ENCODE results near the gene HSPA1A.

HSPA1A gene

GRCh38 chr6:31815025-31815838, at the start of gene HSPA1A, which contains the start of gene HSPA1L:
TSS of gene HSPA1A (plus strand) at chr6:31815543. CDS start at chr6:31815757, 214 bp downstream.
TSS of gene HSPA1L (minus strand) at chr6:31815283. CDS start at chr6:31811972, 3,311 bp downstream.
- peak in 2 of 3 donors; percentile 50 to 53 for DNase-seq (ENCODE audit: low read depth in 2 of 3, low spot score in 1 of 3)

GRCh38 chr6:31765559-31765909, 49.8 kb upstream of the HSPA1A start:
- no peak for DNase-seq (ENCODE audit: low read depth in 2 of 3, low spot score in 1 of 3)

DNA sequence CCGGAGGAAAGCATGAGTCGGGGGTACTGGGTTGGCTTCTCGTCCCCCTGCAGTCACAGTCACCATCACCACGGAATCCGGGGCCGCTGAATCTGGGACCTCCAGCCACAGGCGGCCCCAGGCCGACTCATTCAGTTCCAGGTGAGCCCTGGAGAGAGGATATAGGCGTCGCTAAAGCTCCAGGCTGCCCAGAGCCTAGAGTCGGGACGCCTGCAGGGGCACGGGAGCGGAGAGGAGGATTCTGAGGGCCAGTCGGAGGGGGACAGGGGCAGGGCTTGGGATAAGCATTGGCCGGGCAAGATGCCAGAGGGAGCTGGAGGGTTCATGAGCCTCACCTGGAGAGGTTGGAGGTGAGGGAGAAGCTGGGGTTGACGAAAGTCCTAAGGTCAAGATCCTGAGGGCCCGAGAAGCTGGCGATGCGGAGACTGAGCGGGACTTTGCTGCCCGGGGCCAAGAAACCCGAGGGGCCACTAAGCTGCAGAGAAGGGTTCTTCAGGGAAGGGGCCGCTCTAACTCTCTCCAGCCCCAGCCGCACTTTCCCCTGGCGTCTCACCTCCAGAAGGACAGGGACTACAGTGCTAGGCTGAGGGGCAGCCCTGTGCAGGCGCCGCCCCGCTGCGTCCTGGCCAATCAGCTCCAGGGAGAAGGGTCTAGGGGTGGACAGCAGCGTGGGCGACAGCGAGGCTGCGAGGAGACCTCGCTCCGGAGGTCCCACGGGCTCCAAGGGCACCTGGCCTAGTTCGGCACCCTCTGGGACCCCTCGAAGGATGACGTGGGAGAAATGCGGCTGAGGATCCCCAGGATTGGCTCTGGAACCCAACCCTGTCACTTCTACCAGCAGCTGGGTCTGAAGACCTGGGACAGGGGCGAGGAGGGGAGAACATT, 49.2 kb upstream of the HSPA1A start:
- DNase-seq (ENCODE audit: low read depth in 2 of 3, low spot score in 1 of 3): no peak

GRCh38 chr6:31767096-31767645, 48.2 kb upstream of the HSPA1A start:
- no peak for DNase-seq (ENCODE audit: low read depth in 2 of 3, low spot score in 1 of 3)

DNA sequence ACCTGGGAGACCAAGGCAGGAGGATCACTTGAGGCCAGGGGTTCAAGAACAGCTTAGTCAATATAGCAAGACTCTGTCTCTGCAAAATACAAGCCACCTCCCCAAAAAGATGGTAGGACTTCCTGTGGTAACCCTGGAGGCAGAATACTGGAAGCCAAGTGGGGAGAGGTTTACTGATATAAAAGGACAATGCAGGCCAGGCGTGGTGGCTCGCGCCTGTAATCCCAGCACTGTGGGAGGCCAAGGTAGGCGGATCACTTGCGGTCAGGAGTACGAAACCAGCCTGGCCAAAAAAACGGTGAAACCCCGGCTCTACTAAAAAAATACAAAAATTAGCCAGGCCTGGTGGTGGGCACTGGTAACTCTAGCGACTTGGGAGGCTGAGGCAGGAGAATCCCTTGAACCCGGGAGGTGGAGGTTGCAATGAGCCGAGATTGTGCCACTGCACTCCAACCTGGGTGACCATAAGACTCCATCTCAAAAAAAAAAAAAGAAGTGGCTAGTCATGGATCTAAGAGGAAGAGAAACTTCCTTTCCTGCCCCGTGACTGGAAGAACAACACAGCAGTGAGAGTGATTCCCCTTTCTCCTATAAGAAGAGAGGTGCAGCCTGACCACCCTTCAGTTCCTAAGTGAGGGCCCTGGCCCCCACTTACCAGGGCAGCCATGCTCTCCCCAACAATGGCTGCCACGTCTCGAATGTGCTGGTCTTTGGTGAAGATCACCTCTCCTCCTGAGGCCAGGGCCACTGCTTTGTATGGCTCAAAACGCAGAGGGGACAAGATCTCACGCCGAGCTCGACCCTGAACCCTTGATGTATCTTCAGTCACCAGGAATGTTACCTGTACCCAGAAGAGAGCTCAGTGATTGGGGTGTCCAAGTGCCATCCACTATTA, 46.7 kb upstream of the HSPA1A start:
- DNase-seq (ENCODE audit: low read depth in 2 of 3, low spot score in 1 of 3): no peak

GRCh38 chr6:31769684-31770371, 45.5 kb upstream of the HSPA1A start:
- DNase-seq (ENCODE audit: low read depth in 2 of 3, low spot score in 1 of 3): peak; percentile 74 to 82 (median 75)

GRCh38 chr6:31770860-31771259, 44.5 kb upstream of the HSPA1A start:
- DNase-seq (ENCODE audit: low read depth in 2 of 3, low spot score in 1 of 3): no peak

GRCh38 chr6:31771992-31772358, 43.4 kb upstream of the HSPA1A start:
- no peak for DNase-seq (ENCODE audit: low read depth in 2 of 3, low spot score in 1 of 3)

GRCh38 chr6:31775184-31775583, 40.2 kb upstream of the HSPA1A start:
- no peak for DNase-seq (ENCODE audit: low read depth in 2 of 3, low spot score in 1 of 3)

- no peak for DNase-seq (ENCODE audit: low read depth in 2 of 3, low spot score in 1 of 3)
Observed at GRCh38 chr6:31775633-31776484, 39.5 kb upstream of the HSPA1A start.

DNA sequence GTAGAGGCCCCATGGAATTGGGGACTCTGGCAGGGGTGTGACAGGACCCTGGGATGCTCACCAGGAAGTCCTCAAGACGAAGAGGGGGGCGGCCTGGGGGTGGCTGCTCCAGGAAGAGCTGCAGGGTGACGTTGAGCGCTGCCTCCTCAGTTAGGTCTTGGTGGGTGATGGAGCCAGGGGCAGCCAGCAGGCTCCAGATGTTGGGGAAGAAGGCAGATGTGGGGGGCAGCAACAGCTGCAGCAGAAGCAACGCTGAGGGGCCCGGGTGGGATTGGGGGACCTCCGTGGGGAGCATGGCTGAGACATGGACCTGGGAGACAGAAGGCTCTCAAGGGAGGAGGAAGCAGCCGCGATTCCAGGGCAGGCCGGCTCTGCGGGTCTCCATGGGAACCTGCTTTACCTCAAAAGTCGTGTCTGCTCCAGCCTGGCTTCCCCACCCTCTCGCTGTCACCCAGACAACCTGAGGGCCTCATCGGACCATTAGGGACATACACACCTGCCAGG, 38.8 kb upstream of the HSPA1A start:
- no peak for DNase-seq (ENCODE audit: low read depth in 2 of 3, low spot score in 1 of 3)

DNA sequence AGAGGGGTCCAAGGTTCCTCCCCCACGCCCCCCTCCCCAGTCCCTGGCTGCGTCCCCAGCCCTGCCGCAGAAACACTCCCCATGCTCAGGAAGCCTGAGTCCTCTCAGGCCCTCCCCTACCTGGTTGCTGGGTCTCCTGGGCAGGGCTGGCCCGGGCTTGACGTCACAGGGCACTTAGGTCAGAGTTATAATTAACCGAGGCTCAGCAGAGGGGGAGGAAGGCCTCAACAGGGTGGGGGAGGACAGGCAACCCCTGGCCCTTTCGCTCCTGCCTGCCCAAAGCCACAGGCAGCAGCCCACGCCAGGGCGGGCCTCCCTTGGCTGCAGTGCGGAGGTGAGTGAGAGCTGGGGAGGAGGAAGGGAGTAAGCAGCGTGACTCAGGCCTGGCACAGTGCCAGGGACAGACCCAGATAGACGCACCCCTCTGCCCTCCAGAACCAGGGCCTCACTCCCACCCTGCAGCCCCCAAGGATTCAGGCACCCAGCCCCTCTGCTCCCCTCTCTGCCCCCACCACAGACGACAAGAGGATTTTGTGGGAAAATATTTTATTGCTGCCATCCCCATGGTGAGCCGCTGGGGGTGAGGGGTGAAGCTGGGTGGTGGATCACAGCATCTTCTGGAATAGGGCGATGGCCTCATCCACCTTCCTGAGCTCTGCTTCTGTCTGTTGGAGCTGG, 38.2 kb upstream of the HSPA1A start, which contains the start of gene VWA7:
VWA7 (minus strand) TSS at position 340 of the 678 bp plus-strand sequence. CDS start 549 bp downstream, outside the sequence.
- peak; percentile 69 to 72 (median 69) for DNase-seq (ENCODE audit: low read depth in 2 of 3, low spot score in 1 of 3)

- no peak for DNase-seq (ENCODE audit: low read depth in 2 of 3, low spot score in 1 of 3)
Observed at GRCh38 chr6:31777667-31778050, 37.7 kb upstream of the HSPA1A start.

DNA sequence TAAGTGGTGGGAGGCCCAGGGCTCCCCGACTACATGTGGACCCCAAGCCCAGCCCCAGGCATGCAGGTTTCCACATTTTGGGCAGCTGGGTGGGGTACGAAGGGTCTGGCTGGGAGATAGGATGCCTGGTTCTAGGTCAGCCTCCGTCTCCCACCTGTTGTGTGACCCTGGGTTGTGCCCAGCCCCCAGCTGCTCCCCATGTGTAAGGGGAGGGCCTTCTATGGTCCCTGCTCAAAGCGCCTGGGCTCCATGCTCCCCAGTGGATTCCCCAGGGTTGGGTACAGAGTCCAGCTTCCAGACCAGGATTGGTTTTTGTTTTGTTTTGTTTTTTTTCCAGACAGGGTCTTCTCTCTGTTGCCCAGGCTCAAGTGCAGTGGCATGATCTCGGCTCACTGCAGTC, 37.1 kb upstream of the HSPA1A start:
- no peak for DNase-seq (ENCODE audit: low read depth in 2 of 3, low spot score in 1 of 3)

- DNase-seq (ENCODE audit: low read depth in 2 of 3, low spot score in 1 of 3): no peak
Observed at GRCh38 chr6:31778999-31779885, 36.1 kb upstream of the HSPA1A start.

- no peak for DNase-seq (ENCODE audit: low read depth in 2 of 3, low spot score in 1 of 3)
Observed at GRCh38 chr6:31779908-31780307, 35.4 kb upstream of the HSPA1A start.

DNA sequence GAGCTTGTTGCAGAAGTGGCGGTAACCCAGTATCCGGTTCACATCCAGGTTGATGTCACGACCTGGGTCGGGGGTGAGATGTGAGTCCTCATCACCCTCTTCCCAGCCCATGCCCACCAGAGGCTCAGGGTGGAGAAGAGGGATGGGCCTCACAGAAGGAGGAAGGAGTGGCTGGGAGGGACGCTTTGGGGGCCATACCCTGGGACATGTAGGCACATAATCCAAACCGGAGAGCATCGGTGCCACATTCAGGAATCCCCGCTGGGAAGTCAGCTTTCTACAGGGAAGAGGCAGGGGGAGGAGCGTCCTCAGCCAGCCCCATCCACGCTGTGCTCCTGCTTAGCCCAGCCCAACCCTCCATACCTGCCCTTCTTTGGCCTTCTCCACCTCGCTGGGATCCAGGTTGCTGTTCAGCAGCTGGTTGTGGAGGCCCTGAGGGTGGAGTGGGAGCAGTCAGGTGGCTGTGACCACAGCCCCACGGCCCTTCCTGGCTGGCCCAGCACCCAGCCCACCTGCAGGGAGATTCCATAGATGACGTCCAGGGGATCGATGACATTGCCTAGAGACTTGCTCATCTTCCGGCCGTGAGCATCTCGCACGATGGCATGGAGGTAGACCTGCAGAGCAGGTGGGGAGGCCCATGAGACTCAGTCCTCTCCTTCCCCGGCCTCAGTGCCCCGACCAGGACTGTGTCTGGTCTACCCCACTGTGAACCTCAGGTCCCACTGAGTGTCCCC, 34.7 kb upstream of the HSPA1A start:
- no peak for DNase-seq (ENCODE audit: low read depth in 2 of 3, low spot score in 1 of 3)

Measured in stimulated activated CD4-positive, alpha-beta T cell treated with anti-CD3 and anti-CD28 coated beads, Interleukin-12 subunit alpha, Interleukin-12 subunit beta, amount 100 ng/mL, for 48 hours (primary cell).